Smooth muscle cell (in vitro differentiated cells): ENCODE results near the gene HSPA12A. TPM values are rescaled to one million over a fixed set of nuclear protein-coding genes. Genes with fewer than 3 reads are reported as not detected.

Experiments
- DNase-seq: peaks from one replicate; lab custom pipeline; 2025; ENCODE audit not compliant: unreplicated experiment; lab: John Stamatoyannopoulos, UW
- H2AFZ ChIP-seq: fragments of 200-600 bp; sonication (generic); 2 replicates; pipeline ENCODE4 v1.6.0; 2016; ENCODE audit warnings: antibody characterized with exemption, low read depth, mild to moderate bottlenecking
- H3F3A ChIP-seq: fragments of 200-600 bp; sonication (generic); 2 replicates; pipeline ENCODE4 v1.6.0; 2017; ENCODE audit warnings: antibody characterized with exemption, low read depth
- H3K27ac ChIP-seq: fragments of 200-600 bp; sonication (generic); 2 replicates; pipeline ENCODE4 v1.5.1; 2016; ENCODE audit warnings: low read depth, mild to moderate bottlenecking
- H3K27me3 ChIP-seq: fragments of 200-600 bp; sonication (generic); 2 replicates; pipeline ENCODE4 v1.6.1; 2016; ENCODE audit warnings: low read depth, mild to moderate bottlenecking
- H3K36me3 ChIP-seq: fragments of 200-600 bp; sonication (generic); 2 replicates; pipeline ENCODE4 v1.5.1; 2016; ENCODE audit warnings: low read depth
- H3K4me1 ChIP-seq: fragments of 200-600 bp; sonication (generic); 2 replicates; pipeline ENCODE4 v1.5.1; 2016; ENCODE audit warnings: low read depth
- H3K4me2 ChIP-seq: fragments of 200-600 bp; sonication (generic); 2 replicates; pipeline ENCODE4 v1.6.0; 2016; ENCODE audit warnings: mild to moderate bottlenecking
- H3K4me3 ChIP-seq: fragments of 200-600 bp; sonication (generic); 2 replicates; pipeline ENCODE4 v1.5.1; 2016; ENCODE audit warnings: mild to moderate bottlenecking
- H3K79me2 ChIP-seq: fragments of 200-600 bp; sonication (generic); 2 replicates; pipeline ENCODE4 v1.6.0; 2016; ENCODE audit warnings: low read depth, mild to moderate bottlenecking
- H3K9ac ChIP-seq: fragments of 200-600 bp; sonication (generic); 2 replicates; pipeline ENCODE4 v1.6.0; 2016; ENCODE audit warnings: low read depth
- H3K9me3 ChIP-seq: fragments of 200-600 bp; sonication (generic); replicated peaks from 2 replicates; pipeline ENCODE4 v1.5.1; 2016; ENCODE audit warnings: low read depth
- H4K20me1 ChIP-seq: fragments of 200-600 bp; sonication (generic); 2 replicates; pipeline ENCODE4 v1.6.0; 2016; ENCODE audit warnings: low read depth
- CTCF ChIP-seq: fragments of 200-600 bp; sonication (generic); IDR thresholded peaks from 2 replicates; pipeline ENCODE4 v1.5.1; 2017; ENCODE audit warnings: borderline replicate concordance, mild to moderate bottlenecking, antibody characterized with exemption; ENCODE audit not compliant: insufficient read depth, poor library complexity, severe bottlenecking
- WGBS: methylation state at CpG from one replicate; pipeline ENCODE4 v1.1.7; 2016; ENCODE audit warnings: low lambda C conversion rate; 5-methylcytosine and 5-hydroxymethylcytosine counted together
- polyA plus RNA-seq: library from polyadenylated mRNA; unstranded; fragments of >200 nt; fragmentation: Nextera tagmentation; extraction: Ambion mirVana; gene quantifications from 2 replicates; pipeline ENCODE4 v1.2.1, GENCODE V29; 2016
- total RNA-seq: library from RNA; depleted of rRNA; stranded (reverse); fragments of >200 nt; gene quantifications from 2 replicates; pipeline ENCODE4 v1.2.3, GENCODE V29; 2014

HSPA12A gene
- total and polyA plus RNA-seq, 2 experiments from 2014 or later: 5.3 to 6.4 TPM

- Histone ChIP-seq H3K4me3 (no peak overlapping the region), H3K4me2 (no peak overlapping the region), H3K36me3 (no peaks in the 10 kb centered on the region), H2AFZ (no peak overlapping the region), H4K20me1 (no peaks in the 10 kb centered on the region), H3F3A (no peaks in the 10 kb centered on the region), H3K27ac (no peak overlapping the region), H3K9ac (no peak overlapping the region), H3K9me3 (no peaks in the 10 kb centered on the region), H3K79me2 (no peaks in the 10 kb centered on the region), H3K4me1 (no peaks in the 10 kb centered on the region), H3K27me3 (no peaks in the 10 kb centered on the region)
- 72% methylated on average over 16 of the region's 16 CpGs for WGBS
- no peak for TF ChIP-seq CTCF
- no peak for DNase-seq
Measured at GRCh38 chr10:116779076-116779687, 36.8 kb upstream of the HSPA12A start.

GRCh38 chr10:116777006-116777405 lies 34.6 kb upstream of the HSPA12A start:
- H3K9me3 ChIP-seq: no peaks in the 10 kb centered on the region
- H3F3A ChIP-seq: no peaks in the 10 kb centered on the region
- no peaks in the 10 kb centered on the region for H3K36me3 ChIP-seq
- WGBS: 93% methylated on average over 8 of the region's 8 CpGs
- H3K4me2 ChIP-seq: no peak overlapping the region
- H3K4me1 ChIP-seq: no peaks in the 10 kb centered on the region
- H4K20me1 ChIP-seq: no peaks in the 10 kb centered on the region
- H3K27me3 ChIP-seq: no peaks in the 10 kb centered on the region
- H3K79me2 ChIP-seq: no peaks in the 10 kb centered on the region
- H3K27ac ChIP-seq: no peak overlapping the region
- H3K9ac ChIP-seq: no peak overlapping the region
- no peak for TF ChIP-seq CTCF
- H3K4me3 ChIP-seq: no peak overlapping the region
- no peak for DNase-seq
- H2AFZ ChIP-seq: no peak overlapping the region

- H4K20me1 ChIP-seq: no peaks in the 10 kb centered on the region
- no peaks in the 10 kb centered on the region for H3F3A ChIP-seq
- H3K9ac ChIP-seq: no peak overlapping the region
- WGBS: 90% methylated on average over 15 of the region's 15 CpGs
- H3K4me3 ChIP-seq: no peak overlapping the region
- H3K4me2 ChIP-seq: no peak overlapping the region
- no peaks in the 10 kb centered on the region for H3K36me3 ChIP-seq
- no peaks in the 10 kb centered on the region for H3K27me3 ChIP-seq
- no peak overlapping the region for H3K27ac ChIP-seq
- H2AFZ ChIP-seq: no peak overlapping the region
- H3K79me2 ChIP-seq: no peaks in the 10 kb centered on the region
- no peak for DNase-seq
- H3K9me3 ChIP-seq: no peaks in the 10 kb centered on the region
- TF ChIP-seq CTCF: no peak
- peaks cover 12% of the 10 kb centered on the region for H3K4me1 ChIP-seq
Measured at GRCh38 chr10:116775488-116776400, 33.4 kb upstream of the HSPA12A start.
